Caki2 (cell line): ENCODE results near the gene FLT3LG. TPM values are rescaled to one million over a fixed set of nuclear protein-coding genes. Genes with fewer than 3 reads are reported as not detected.
A peak's percentile ranks its signal among the peaks of the same experiment; 100 is the strongest.

Experiments used
- DNase-seq: peaks from one replicate; pipeline ENCODE4 v3.0.0-alpha.2; 2015; ENCODE audit warnings: low read depth
- in situ Hi-C: cut with HindIII; loops from 2 replicates; pipeline ENCODE4 v1.10.0; 2016; ENCODE audit warnings: low sequenced_read_pairs, low pct_unique_long_range_greater_than_20kb, mixed read lengths
- total RNA-seq: library from RNA; depleted of rRNA; stranded (reverse); fragments of >200 nt; shearing (Covaris generic); gene quantifications from 2 replicates; pipeline ENCODE4 v1.2.3, GENCODE V29; 2014; ENCODE audit warnings: low replicate concordance

Gene FLT3LG
- total RNA-seq, 1 experiment from 2014 or later, result 0.71 TPM

GRCh38 chr19:49475995-49476880 lies 2.2 kb downstream of the FLT3LG start:
- no peak for DNase-seq
- in situ Hi-C loops, result no loop called here

- DNase-seq, result no peak
- in situ Hi-C loops, result no loop called here
Measured at GRCh38 chr19:49479975-49480628, 6.1 kb downstream of the FLT3LG start.

DNA sequence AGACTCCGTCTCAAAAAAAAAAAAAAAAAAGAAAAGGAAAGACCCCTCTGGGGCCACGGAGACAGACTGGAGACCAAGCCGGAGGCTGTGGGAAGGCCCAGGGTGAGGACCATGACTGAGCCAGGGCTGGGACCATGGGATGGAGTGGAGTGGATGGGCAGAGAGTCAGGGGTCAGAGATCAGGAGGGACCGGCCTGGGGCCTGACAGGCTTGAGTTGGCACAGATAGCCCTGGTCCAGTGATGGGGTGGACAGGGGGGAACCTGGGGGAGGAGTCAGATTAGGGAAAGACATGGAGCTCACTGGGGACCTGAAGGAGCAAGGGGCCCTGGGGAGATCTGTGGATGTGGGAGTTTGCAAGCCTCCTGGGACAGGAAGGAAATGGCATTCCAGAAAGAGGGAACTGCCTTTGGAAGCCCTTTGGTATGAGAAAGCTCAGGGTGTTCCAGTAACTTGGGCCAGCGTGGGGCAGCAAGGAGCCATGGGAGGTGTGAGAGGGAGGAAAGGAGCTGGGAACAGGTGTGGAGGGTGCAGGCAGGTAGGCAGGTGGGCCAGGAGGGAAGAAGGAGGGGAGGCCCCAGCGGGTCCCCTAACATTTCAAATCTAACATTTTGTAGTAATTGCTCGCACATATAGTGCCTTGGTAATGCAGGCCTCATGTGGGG lies 7.1 kb downstream of the FLT3LG start:
- in situ Hi-C loops, result no loop called here
- no peak for DNase-seq

DNA sequence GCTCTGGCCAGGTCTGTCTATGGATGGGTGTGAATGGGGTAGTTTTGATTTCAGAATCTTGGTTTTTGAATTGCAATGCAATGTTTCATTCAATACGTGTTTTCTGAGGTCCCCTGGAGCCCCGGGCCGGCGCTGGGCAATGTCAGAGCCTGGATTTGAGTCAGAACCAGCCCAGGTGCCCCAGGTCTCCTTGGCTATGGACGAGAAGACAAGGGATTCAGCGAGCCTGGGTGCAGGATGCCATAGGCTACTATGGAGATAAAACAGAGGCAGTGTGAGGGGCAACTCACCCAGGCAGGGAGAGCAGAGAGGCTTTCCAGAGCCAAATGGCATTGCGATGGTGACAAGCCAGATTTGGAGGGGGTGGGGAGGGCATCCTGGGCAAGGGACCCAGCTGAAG lies 12.2 kb downstream of the FLT3LG start:
- DNase-seq, result no peak
- in situ Hi-C loops, result no loop called here

GRCh38 chr19:49486710-49487276 lies 12.8 kb downstream of the FLT3LG start:
- no peak for DNase-seq
- in situ Hi-C loops, result no loop called here

- peak; percentile 100 for DNase-seq
- in situ Hi-C loops, result no loop called here
Measured at GRCh38 chr19:49487277-49488045, 13.4 kb downstream of the FLT3LG start, which contains the start of gene RPL13A. RPL13A (plus strand) TSS chr19:49487608; CDS start chr19:49487630, 22 bp downstream.

DNA sequence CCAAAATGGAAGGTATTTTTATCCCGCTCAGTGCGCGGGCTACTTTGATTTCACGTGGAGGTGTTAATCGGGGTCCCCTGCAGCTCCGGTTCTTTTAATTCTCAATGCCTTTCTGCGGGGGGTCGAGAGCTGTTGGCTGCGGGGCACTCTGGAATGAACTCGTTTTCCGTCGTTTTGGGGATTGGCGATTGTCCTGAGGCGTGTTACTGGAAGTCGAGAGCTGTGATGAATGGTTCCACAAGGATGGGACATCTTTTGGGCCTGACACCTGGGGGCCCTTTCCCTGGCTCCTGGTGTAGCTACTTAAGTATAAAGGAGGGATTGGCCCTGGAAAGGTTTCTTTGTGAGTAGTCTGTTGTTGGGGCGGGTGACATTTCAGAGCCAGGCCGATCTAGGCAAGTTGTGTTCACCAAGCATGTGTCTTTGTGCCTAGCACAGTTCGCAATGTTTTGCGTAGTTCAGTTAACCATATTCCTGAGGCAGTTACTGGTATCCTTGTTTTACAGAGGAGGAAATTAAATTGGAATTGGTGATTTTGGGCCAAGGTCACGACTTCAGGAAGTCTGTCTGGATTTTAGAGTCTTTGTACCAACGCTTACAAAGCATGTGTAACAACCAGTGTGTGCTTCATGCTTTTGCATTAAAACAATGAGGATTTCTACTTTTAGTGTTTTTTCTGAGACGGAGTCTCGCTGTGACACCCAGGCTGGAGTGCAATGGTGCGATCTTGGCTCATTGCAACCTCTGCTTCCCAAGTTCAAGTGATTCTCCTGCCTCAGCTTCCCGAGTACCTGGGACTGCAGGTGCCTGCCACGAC lies 14.2 kb downstream of the FLT3LG start:
- in situ Hi-C loops, result no loop called here

GRCh38 chr19:49488863-49489537 lies 15.0 kb downstream of the FLT3LG start:
- DNase-seq, result no peak
- in situ Hi-C loops, result no loop called here

More for the DNA sequence above, 14.2 kb downstream of the FLT3LG start:
- DNase-seq, result no peak

DNA sequence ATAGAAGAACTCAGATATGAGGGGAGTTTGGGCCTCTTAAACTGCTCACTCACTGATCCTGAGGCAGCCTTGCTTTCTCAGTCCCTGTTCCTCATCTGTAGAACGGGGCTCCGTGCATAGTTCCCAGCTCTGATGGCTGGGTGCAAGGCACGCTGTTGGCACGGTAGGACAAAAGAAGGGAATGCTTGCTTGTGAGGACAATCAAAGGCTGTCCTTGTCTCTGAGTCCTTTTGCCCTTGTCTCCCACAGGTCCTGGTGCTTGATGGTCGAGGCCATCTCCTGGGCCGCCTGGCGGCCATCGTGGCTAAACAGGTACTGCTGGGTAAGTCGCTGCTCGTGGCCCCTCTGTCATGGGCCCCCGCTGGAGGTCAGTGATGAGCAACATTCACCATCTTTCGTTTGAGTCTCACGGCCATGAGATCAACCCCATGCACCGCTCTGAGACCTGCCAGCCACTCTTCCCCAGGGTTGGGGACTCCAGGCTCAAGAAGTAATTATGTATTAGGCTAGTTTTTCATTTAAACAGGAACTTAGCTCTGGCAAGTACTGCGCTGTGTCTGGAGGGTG lies 15.7 kb downstream of the FLT3LG start:
- in situ Hi-C loops, result no loop called here
- DNase-seq, result no peak

DNA sequence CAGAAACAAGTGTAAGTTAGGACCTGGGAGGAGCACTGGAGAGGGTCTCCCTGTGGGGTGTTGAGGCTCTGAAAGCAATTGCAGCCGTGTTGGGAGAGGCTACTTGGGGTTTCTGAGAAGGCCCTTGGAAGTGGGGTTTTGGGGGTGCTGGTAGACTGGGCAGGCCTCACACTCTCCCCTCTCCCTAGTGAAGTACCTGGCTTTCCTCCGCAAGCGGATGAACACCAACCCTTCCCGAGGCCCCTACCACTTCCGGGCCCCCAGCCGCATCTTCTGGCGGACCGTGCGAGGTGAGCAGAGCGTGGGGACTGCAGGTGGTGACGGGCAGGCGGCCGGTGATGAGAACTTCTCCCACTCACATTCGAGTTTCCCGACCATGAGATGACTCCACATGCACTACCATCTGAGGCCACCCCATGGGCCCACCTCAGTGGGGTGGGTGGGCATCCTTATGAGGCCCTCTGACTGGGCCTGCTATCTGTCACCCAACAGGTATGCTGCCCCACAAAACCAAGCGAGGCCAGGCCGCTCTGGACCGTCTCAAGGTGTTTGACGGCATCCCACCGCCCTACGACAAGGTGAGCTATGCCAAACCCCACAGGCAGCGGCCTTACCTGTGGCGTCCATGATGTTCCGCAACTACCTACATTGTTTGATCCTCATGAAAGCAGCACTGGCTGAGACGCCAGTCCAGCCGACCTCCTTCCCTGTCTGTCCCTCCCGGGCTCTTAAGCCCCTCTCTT lies 16.4 kb downstream of the FLT3LG start:
- in situ Hi-C loops, result no loop called here
- DNase-seq, result no peak

- in situ Hi-C loops, result no loop called here
- DNase-seq, result no peak
Measured at GRCh38 chr19:49491030-49491803, 17.2 kb downstream of the FLT3LG start.

DNA sequence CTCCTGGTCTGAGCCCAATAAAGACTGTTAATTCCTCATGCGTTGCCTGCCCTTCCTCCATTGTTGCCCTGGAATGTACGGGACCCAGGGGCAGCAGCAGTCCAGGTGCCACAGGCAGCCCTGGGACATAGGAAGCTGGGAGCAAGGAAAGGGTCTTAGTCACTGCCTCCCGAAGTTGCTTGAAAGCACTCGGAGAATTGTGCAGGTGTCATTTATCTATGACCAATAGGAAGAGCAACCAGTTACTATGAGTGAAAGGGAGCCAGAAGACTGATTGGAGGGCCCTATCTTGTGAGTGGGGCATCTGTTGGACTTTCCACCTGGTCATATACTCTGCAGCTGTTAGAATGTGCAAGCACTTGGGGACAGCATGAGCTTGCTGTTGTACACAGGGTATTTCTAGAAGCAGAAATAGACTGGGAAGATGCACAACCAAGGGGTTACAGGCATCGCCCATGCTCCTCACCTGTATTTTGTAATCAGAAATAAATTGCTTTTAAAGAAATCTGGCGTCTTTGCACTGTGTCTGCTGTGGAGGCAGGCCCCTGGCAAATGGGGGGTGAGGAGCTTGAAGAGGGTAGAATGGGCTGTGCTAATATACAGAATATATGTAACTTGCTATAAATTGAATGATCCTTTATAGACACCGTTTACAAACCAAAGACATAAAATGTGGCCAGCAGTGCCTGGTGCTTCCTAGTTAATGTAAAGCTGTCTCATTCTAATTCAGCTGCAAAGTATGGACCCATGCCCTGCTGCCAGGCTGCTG lies 18.0 kb downstream of the FLT3LG start:
- in situ Hi-C loops, result no loop called here

DNA sequence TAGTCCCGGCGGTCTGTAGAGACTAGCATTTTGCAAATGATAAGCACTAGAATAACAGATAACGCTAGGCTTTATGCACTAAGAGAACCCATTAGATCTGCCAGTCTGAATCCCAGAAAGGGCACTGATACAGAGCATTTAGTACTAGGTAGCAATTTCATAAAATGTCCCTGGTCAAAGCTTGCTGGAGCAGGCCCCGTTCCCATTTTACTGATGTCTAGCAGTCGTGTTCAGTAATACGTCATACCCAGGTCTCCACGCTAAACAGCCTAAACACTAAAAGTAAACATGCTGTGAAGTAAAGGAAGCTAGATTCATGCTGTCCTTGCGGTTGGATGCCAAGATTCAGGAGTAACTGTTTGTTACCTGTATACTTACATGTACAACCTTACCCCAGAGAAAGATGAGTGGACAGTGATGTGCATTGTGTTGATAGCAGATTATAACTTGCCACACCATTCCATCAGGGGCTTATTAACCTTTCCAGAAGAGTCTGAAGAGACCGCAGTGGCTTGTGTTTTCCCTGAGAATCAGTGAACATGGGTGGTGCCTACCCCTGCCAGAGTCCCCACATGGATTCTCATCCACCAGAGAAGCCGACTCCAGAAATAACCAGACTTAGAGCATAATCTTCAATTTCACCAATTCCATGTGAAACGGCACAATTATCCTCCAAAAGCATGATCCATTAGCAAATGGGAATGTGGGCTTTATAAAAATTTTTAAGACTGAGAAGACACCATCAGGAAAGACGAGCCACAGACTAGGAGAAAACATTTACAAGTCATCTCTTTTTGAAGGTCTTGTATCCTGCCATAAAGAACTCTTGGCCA lies 18.8 kb downstream of the FLT3LG start:
- in situ Hi-C loops, result no loop called here
- DNase-seq, result peak; percentile 56

More for the DNA sequence above, 18.0 kb downstream of the FLT3LG start:
- peak; percentile 39 for DNase-seq

- in situ Hi-C loops, result no loop called here
- no peak for DNase-seq
Measured at GRCh38 chr19:49496574-49497008, 22.6 kb downstream of the FLT3LG start.
